ENCODE measurements around the gene ENDOV. TPM values are rescaled to one million over a fixed set of nuclear protein-coding genes. Genes with fewer than 3 reads are reported as not detected.

Gene ENDOV
- total and polyA plus RNA-seq, 2 of the 13 experiments (the other 11 are each of a cell fraction or from before 2014, with no cell fraction given) = 15.1 to 17.1 TPM

DNA sequence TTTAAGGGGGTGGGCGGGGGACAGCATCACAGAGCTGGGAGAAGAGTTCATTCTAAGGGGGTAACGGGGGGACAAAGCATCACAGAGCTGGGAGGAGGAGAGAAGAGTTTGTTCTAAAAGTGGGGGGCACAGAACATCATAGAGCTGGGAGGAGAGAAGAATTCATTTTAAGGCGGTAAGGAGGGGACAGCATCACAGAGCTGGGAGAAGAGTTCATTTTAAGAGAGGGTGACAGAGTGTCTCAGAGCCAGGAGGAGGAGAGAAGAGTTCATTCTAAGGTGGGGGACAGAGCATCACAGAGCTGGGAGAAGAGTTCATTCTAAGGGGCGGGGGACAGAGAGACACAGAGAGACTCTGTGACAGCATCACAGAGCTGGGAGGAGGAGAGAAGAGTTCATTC lies 27.8 kb downstream of the ENDOV start:
- Histone ChIP-seq H3K27ac (ENCODE audit: extremely low read length, insufficient read depth, low read length) (no peak overlapping the region), H3K36me3 (replicated peaks in 1 of 2; ENCODE audit: control insufficient read depth in 1 of 2, insufficient read depth in 2 of 2, low read length in 2 of 2) (no peaks in the 10 kb centered on the region), H2AFZ (ENCODE audit: low read length) (no peak overlapping the region), H3K9me3 (ENCODE audit: low read length) (no peaks in the 10 kb centered on the region), H3K4me1 (ENCODE audit: insufficient read depth, low read length) (peaks cover 11% of the 10 kb centered on the region), H4K20me1 (ENCODE audit: insufficient read depth, low read length) (peaks cover 14% of the 10 kb centered on the region; the same call in 1 of the 2 replicates), H3K27me3 (ENCODE audit: control insufficient read depth in 1 of 2, insufficient read depth in 2 of 2, low read length in 2 of 2) (peaks cover 5 to 11% of the 10 kb centered on the region in 2 experiments; a peak in 2 of 5 replicates), H3K79me2 (ENCODE audit: insufficient read depth, low read length) (no peaks in the 10 kb centered on the region), H3K9ac (ENCODE audit: insufficient read depth, low read depth, low read length) (no peak overlapping the region), H3K4me3 (replicated peaks in 1 of 3; ENCODE audit: insufficient read depth in 1 of 3, low read depth in 2 of 3, low read length in 3 of 3) (no peak overlapping the region), H3K4me2 (ENCODE audit: low read depth, low read length) (no peak overlapping the region)
- intact Hi-C loops (cut with micrococcal nuclease; ENCODE audit: unreplicated experiment) = no loop called here
- POLR2A ChIA-PET = interaction anchor here (1.2 kb wide), 1 partner anchor 102 kb away, joined by 3 read pairs; the partner anchor contains the start of gene RPTOR
- in situ Hi-C loops (cut with HindIII; ENCODE audit: extremely low pct_ligation_motif_present, low pct_unique_long_range_greater_than_20kb) = no loop called here
- CTCF ChIA-PET (ENCODE audit: low intra/inter-chr PET ratio, low total read pairs) = no interaction called here
- no peak for ATAC-seq
- 44% methylated on average over 3 of the region's 4 CpGs for WGBS (ENCODE audit: low lambda C conversion rate)
- no TSS peak for BruUV-seq (replicated peaks)
- DNase-seq (ENCODE audit: low spot score) = no peak
- no peak for FAIRE-seq
- TF ChIP-seq BRCA1 (CRISPR knock-in tag; IDR thresholded peaks at IDR 0.05) (no peak), EZH2 (conservative IDR thresholded peaks at IDR 0.05; ENCODE audit: low read depth, low read length) (no peak), NPAS2 (CRISPR knock-in tag; IDR thresholded peaks at IDR 0.05; ENCODE audit: borderline replicate concordance) (no peak), IKZF1 (IDR thresholded peaks at IDR 0.05) (no peak), ZNF639 (CRISPR knock-in tag; conservative IDR thresholded peaks at IDR 0.05) (no peak), SNAPC5 (CRISPR knock-in tag; IDR thresholded peaks at IDR 0.05; ENCODE audit: borderline replicate concordance) (no peak), ZNF543 (CRISPR knock-in tag; IDR thresholded peaks at IDR 0.05) (no peak), ZNF207 (IDR thresholded peaks at IDR 0.05; ENCODE audit: borderline replicate concordance) (no peak), STAT5B (CRISPR knock-in tag; IDR thresholded peaks at IDR 0.05) (no peak), ZNF788 (CRISPR knock-in tag; IDR thresholded peaks at IDR 0.05; ENCODE audit: borderline replicate concordance) (no peak), ZNF747 (CRISPR knock-in tag; IDR thresholded peaks at IDR 0.05; ENCODE audit: borderline replicate concordance) (no peak), NFIB (CRISPR knock-in tag; IDR thresholded peaks at IDR 0.05; ENCODE audit: borderline replicate concordance) (no peak), ELF4 (CRISPR knock-in tag; IDR thresholded peaks at IDR 0.05; ENCODE audit: borderline replicate concordance) (no peak), AFF4 (CRISPR knock-in tag; IDR thresholded peaks at IDR 0.05) (no peak), MYPOP (CRISPR knock-in tag; IDR thresholded peaks at IDR 0.05) (no peak)
- TF ChIP-seq, protein P1, sequence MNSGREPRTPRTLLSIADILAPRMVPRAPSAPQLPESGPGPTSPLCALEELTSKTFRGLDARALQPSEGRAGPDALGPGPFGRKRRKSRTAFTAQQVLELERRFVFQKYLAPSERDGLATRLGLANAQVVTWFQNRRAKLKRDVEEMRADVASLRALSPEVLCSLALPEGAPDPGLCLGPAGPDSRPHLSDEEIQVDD (CRISPR knock-in tag; IDR thresholded peaks at IDR 0.05; ENCODE audit: borderline replicate concordance) = no peak
- TF ChIP-seq, protein P2, sequence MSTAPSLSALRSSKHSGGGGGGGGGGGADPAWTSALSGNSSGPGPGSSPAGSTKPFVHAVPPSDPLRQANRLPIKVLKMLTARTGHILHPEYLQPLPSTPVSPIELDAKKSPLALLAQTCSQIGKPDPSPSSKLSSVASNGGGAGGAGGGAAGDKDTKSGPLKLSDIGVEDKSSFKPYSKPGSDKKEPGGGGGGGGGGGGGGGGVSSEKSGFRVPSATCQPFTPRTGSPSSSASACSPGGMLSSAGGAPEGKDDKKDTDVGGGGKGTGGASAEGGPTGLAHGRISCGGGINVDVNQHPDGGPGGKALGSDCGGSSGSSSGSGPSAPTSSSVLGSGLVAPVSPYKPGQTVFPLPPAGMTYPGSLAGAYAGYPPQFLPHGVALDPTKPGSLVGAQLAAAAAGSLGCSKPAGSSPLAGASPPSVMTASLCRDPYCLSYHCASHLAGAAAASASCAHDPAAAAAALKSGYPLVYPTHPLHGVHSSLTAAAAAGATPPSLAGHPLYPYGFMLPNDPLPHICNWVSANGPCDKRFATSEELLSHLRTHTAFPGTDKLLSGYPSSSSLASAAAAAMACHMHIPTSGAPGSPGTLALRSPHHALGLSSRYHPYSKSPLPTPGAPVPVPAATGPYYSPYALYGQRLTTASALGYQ (CRISPR knock-in tag; IDR thresholded peaks at IDR 0.05) = no peak
